Testis (tissue), 2 donors: ENCODE measurements around the gene PPP2R1B.

Source experiments
- POLR2A ChIP-seq: fragments of 450-650 bp; IDR thresholded peaks from one replicate; pipeline ENCODE4 v1.6.1; 2017; ENCODE audit warnings: antibody characterized with exemption, mild to moderate bottlenecking, moderate library complexity
- TF ChIP-seq, protein P1 (sequence below), 3 experiments: fragments of 450-650 bp in 2 of 3; fragments of 200-600 bp in 1 of 3; sonication (generic) in 1 of 3; IDR thresholded peaks; one replicate each; pipeline ENCODE4 v1.5.1; 2016 to 2019; ENCODE audit warnings: antibody characterized with exemption in 3 of 3, mild to moderate bottlenecking in 2 of 3, moderate library complexity in 1 of 3

DNA sequence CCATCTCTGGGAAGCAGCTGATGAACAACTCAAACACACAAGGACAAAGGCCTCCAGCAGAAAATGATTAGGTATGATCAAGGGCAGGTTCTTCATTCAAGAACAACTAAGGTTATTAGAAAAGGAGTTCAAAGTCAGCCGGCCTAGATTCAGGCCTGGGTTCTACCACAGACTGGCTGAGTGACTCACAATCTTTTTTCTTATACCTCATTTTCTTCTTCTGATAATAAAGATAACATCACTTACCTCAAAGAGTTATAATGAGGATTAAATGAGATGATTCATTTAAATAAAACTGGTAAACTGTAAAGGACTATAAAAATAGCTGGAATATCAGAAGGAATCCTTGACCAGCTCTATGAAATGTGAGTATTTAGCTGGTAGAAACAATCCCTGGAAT lies 49.3 kb upstream of the PPP2R1B start:
- TF ChIP-seq, protein P1, sequence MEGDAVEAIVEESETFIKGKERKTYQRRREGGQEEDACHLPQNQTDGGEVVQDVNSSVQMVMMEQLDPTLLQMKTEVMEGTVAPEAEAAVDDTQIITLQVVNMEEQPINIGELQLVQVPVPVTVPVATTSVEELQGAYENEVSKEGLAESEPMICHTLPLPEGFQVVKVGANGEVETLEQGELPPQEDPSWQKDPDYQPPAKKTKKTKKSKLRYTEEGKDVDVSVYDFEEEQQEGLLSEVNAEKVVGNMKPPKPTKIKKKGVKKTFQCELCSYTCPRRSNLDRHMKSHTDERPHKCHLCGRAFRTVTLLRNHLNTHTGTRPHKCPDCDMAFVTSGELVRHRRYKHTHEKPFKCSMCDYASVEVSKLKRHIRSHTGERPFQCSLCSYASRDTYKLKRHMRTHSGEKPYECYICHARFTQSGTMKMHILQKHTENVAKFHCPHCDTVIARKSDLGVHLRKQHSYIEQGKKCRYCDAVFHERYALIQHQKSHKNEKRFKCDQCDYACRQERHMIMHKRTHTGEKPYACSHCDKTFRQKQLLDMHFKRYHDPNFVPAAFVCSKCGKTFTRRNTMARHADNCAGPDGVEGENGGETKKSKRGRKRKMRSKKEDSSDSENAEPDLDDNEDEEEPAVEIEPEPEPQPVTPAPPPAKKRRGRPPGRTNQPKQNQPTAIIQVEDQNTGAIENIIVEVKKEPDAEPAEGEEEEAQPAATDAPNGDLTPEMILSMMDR (IDR thresholded peaks at IDR 0.05): no peak
- TF ChIP-seq POLR2A: no peak
